Measurements from ENCODE around the gene CADPS2. TPM values are rescaled to one million over a fixed set of nuclear protein-coding genes. Genes with fewer than 3 reads are reported as not detected.

The CADPS2 gene
- total RNA-seq, 1 experiment from 2014 or later = 16.4 TPM

DNA sequence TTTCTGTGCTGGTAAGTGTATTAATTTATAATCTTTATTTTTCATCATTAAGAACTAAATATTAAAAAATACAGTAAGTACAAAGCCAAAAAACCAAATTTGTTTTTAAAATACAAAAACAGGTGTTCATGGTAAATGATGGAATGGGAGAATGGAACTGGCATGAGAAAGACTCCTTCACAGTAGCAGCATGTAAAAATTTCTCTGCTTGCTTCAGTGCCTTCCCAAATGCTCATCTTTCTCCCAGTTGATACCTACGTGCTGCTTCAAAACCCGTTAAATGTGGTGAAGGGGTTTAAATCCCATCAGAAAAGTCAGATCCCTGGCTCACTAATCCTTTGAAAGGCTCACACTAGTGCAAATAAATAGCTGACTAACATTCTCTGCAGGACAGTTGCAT is 191.6 kb downstream of the CADPS2 start:
- no peak for DNase-seq
- BruUV-seq (replicated peaks) = no TSS peak
- H3K36me3 Mint-ChIP-seq (ENCODE audit: insufficient read depth, unreplicated experiment) = peaks cover 6% of the 10 kb centered on the region
- H3K4me1 Mint-ChIP-seq (ENCODE audit: low read depth, unreplicated experiment) = peaks cover 18% of the 10 kb centered on the region
- intact Hi-C loops (cut with micrococcal nuclease; ENCODE audit: unreplicated experiment) = no loop called here
- CTCF ChIA-PET = no interaction called here
- no peaks in the 10 kb centered on the region for H3K27me3 Mint-ChIP-seq (ENCODE audit: unreplicated experiment)
- no peak overlapping the region for H3K27ac Mint-ChIP-seq (ENCODE audit: unreplicated experiment)
- H3K9me3 Mint-ChIP-seq (ENCODE audit: low read depth, unreplicated experiment) = peaks cover 7% of the 10 kb centered on the region
- no peak overlapping the region for H3K4me3 Mint-ChIP-seq (ENCODE audit: low read depth, unreplicated experiment)
- TF ChIP-seq, protein P1, sequence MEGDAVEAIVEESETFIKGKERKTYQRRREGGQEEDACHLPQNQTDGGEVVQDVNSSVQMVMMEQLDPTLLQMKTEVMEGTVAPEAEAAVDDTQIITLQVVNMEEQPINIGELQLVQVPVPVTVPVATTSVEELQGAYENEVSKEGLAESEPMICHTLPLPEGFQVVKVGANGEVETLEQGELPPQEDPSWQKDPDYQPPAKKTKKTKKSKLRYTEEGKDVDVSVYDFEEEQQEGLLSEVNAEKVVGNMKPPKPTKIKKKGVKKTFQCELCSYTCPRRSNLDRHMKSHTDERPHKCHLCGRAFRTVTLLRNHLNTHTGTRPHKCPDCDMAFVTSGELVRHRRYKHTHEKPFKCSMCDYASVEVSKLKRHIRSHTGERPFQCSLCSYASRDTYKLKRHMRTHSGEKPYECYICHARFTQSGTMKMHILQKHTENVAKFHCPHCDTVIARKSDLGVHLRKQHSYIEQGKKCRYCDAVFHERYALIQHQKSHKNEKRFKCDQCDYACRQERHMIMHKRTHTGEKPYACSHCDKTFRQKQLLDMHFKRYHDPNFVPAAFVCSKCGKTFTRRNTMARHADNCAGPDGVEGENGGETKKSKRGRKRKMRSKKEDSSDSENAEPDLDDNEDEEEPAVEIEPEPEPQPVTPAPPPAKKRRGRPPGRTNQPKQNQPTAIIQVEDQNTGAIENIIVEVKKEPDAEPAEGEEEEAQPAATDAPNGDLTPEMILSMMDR (IDR thresholded peaks at IDR 0.05; ENCODE audit: unreplicated experiment) = no peak

DNA sequence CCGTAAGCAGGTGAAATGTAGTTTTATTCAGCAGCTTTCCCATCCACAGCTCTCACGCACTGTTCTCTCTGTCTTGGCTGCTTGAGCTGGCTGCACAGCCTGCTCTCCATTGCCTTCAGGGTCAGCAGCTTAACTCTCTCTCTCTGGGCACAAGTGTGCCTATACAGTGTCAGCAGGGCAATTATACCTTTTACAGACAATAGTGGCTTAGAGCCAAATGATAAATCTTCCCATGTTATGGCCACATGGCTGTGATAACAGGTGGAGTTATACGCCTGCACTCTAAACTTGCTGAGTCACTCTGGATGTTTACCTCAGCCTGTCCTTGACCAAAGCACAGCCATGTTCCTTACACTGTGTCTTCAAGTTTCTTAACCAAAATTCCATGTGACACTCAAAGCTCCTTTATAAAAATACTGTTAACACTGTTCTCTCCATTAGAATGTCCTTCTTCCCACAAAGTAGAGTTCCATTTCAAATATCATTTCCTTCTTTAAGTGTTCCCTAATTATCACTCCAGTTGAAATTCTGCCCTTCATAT is 193.4 kb downstream of the CADPS2 start:
- Mint-ChIP-seq H3K9me3 (ENCODE audit: low read depth, unreplicated experiment) (peaks cover 7% of the 10 kb centered on the region), H3K36me3 (ENCODE audit: insufficient read depth, unreplicated experiment) (peaks cover 6% of the 10 kb centered on the region), H3K27me3 (ENCODE audit: unreplicated experiment) (no peaks in the 10 kb centered on the region), H3K4me3 (ENCODE audit: low read depth, unreplicated experiment) (no peak overlapping the region), H3K4me1 (ENCODE audit: low read depth, unreplicated experiment) (peaks cover 18% of the 10 kb centered on the region), H3K27ac (ENCODE audit: unreplicated experiment) (no peak overlapping the region)
- BruUV-seq (replicated peaks) = no TSS peak
- TF ChIP-seq, protein P1 (IDR thresholded peaks at IDR 0.05; ENCODE audit: unreplicated experiment) = no peak
- no peak for DNase-seq
- CTCF ChIA-PET = no interaction called here
- intact Hi-C loops (cut with micrococcal nuclease; ENCODE audit: unreplicated experiment) = no loop called here

DNA sequence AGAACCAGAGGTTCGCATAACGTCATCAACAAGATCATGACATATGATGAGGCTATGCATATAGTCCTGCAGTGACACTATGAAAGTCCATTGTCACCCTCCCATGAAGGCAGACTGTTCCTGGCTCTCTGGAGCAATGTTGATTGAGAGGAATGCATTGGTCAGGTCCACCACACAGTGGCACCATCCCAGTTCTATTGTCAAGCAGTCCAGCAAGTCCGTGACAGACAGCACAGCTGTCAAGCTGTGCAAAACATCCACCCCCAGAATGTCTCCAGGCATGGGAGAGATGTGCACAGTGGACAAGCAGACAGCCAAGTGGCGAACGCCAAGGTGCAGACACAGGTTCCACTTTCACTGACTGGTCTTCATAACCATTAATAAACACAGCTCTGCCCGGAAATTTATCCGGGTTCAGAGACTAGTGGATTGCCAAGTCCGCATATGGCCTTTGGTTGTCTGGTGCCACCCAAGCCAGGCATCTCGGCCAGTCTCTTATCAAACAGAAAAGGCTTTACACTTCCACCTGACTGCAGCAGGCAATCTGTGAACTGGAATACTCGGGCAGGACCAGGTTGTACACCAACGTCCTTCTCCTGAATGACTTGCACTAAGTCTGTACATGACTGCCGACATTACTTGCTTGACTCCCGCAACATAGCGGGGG is 194.6 kb downstream of the CADPS2 start:
- no peak for DNase-seq
- H3K4me1 Mint-ChIP-seq (ENCODE audit: low read depth, unreplicated experiment) = peaks cover 18% of the 10 kb centered on the region
- H3K4me3 Mint-ChIP-seq (ENCODE audit: low read depth, unreplicated experiment) = no peak overlapping the region
- no peaks in the 10 kb centered on the region for H3K27me3 Mint-ChIP-seq (ENCODE audit: unreplicated experiment)
- H3K9me3 Mint-ChIP-seq (ENCODE audit: low read depth, unreplicated experiment) = peaks cover 7% of the 10 kb centered on the region
- BruUV-seq (replicated peaks) = no TSS peak
- H3K27ac Mint-ChIP-seq (ENCODE audit: unreplicated experiment) = no peak overlapping the region
- TF ChIP-seq, protein P1 (IDR thresholded peaks at IDR 0.05; ENCODE audit: unreplicated experiment) = no peak
- H3K36me3 Mint-ChIP-seq (ENCODE audit: insufficient read depth, unreplicated experiment) = peaks cover 6% of the 10 kb centered on the region
- intact Hi-C loops (cut with micrococcal nuclease; ENCODE audit: unreplicated experiment) = no loop called here
- CTCF ChIA-PET = no interaction called here

DNA sequence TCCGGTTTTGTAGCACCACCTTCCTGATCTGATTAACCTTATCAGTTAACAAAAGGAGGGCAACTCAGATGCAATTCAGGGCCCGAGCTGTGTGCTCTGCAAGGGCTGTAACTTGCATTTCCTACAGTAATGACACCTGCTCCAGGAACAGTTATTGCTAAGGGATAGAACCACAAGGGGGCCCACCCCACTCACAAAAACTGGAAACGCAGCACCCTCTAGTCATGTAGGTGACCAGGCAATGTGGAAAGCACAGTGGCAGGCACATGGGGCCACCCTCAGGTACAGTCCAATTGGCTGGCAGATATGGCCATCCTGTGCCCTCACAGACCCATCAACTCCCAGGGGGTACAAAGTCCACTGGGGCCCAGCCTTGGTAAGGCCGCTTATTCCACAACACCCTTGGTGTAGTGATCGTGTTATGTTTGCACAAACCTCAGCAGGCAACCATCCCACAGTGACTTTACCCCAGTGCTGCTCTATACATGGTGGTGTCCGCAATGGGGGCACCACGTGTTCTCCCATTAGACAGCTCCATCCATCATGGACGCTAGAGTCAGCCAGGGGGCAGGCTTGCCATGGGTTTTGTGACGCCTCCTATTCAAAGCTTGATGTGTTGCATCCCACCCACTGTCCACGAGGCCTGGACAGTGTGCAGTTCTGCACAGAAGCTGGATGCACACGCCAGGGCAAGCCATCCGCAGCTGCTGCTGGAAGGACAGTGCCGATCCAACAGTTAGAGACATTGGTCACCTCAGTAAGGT is 196.7 kb downstream of the CADPS2 start:
- Mint-ChIP-seq H3K27ac (ENCODE audit: unreplicated experiment) (no peak overlapping the region), H3K4me3 (ENCODE audit: low read depth, unreplicated experiment) (no peak overlapping the region), H3K4me1 (ENCODE audit: low read depth, unreplicated experiment) (peaks cover 6% of the 10 kb centered on the region), H3K9me3 (ENCODE audit: low read depth, unreplicated experiment) (peaks cover 7% of the 10 kb centered on the region), H3K36me3 (ENCODE audit: insufficient read depth, unreplicated experiment) (peaks cover 6% of the 10 kb centered on the region), H3K27me3 (ENCODE audit: unreplicated experiment) (no peaks in the 10 kb centered on the region)
- TF ChIP-seq, protein P1 (IDR thresholded peaks at IDR 0.05; ENCODE audit: unreplicated experiment) = no peak
- BruUV-seq (replicated peaks) = no TSS peak
- CTCF ChIA-PET = no interaction called here
- DNase-seq = no peak
- intact Hi-C loops (cut with micrococcal nuclease; ENCODE audit: unreplicated experiment) = no loop called here

All from Calu3 (cell line).